ENCODE results near the gene ZMIZ1.

ZMIZ1 gene

GRCh38 chr10:79100771-79101170 is 32.0 kb downstream of the ZMIZ1 start:
- DNase-seq = no peak

GRCh38 chr10:79101560-79102497 is 33.1 kb downstream of the ZMIZ1 start:
- no peak for DNase-seq

- no peak for DNase-seq
These were observed 33.7 kb downstream of the ZMIZ1 start for GRCh38 chr10:79102498-79102874.

- no peak for DNase-seq
These were observed 34.4 kb downstream of the ZMIZ1 start for GRCh38 chr10:79103129-79103528.

- no peak for DNase-seq
These were observed 34.8 kb downstream of the ZMIZ1 start for GRCh38 chr10:79103585-79103984.

- DNase-seq = no peak
These were observed 36.5 kb downstream of the ZMIZ1 start for GRCh38 chr10:79105150-79105739.

GRCh38 chr10:79105818-79106217 is 37.1 kb downstream of the ZMIZ1 start:
- no peak for DNase-seq

GRCh38 chr10:79106256-79107050 is 37.7 kb downstream of the ZMIZ1 start:
- no peak for DNase-seq

GRCh38 chr10:79107736-79108264 is 39.0 kb downstream of the ZMIZ1 start:
- no peak for DNase-seq

- no peak for DNase-seq
These were observed 40.0 kb downstream of the ZMIZ1 start for GRCh38 chr10:79108728-79109127.

GRCh38 chr10:79111427-79111826 is 42.7 kb downstream of the ZMIZ1 start:
- DNase-seq = no peak

GRCh38 chr10:79111846-79112614 is 43.3 kb downstream of the ZMIZ1 start:
- DNase-seq = no peak

- DNase-seq = no peak
These were observed 44.2 kb downstream of the ZMIZ1 start for GRCh38 chr10:79112881-79113431.

- DNase-seq = no peak
These were observed 45.1 kb downstream of the ZMIZ1 start for GRCh38 chr10:79113827-79114226.

- DNase-seq = no peak
These were observed 46.5 kb downstream of the ZMIZ1 start for GRCh38 chr10:79115302-79115701.

- DNase-seq = no peak
These were observed 47.6 kb downstream of the ZMIZ1 start for GRCh38 chr10:79116368-79116767.

- DNase-seq = no peak
These were observed 48.3 kb downstream of the ZMIZ1 start for GRCh38 chr10:79116801-79117723.

- no peak for DNase-seq
These were observed 49.8 kb downstream of the ZMIZ1 start for GRCh38 chr10:79118286-79119202.

GRCh38 chr10:79119306-79119705 is 50.5 kb downstream of the ZMIZ1 start:
- DNase-seq = no peak

- no peak for DNase-seq
These were observed 54.8 kb downstream of the ZMIZ1 start for GRCh38 chr10:79123547-79123963.

Measured in SW 1271 (cell line).